Esophagus squamous epithelium (tissue), 5 donors: Measurements from ENCODE around the gene NOXA1. TPM values are rescaled to one million over a fixed set of nuclear protein-coding genes. Genes with fewer than 3 reads are reported as not detected.

Experiments
- DNase-seq: peaks from one replicate; lab custom pipeline; 2025; lab: John Stamatoyannopoulos, UW
- H3K27ac ChIP-seq, 4 donors: fragments of 200-600 bp; sonication (generic); one replicate each; pipeline ENCODE4 v1.5.1; 2016 to 2019; ENCODE audit warnings: mild to moderate bottlenecking in 1 of 4
- H3K27me3 ChIP-seq, 4 donors: fragments of 200-600 bp; sonication (generic); 1 replicate in 3 of 4; 2 replicates in 1 of 4; pipeline versions ENCODE4 v1.5.1 to v1.6.0; 2017 to 2021; ENCODE audit warnings: antibody characterized with exemption in 1 of 4
- H3K36me3 ChIP-seq, 3 donors: fragments of 200-600 bp; sonication (generic); one replicate each; pipeline ENCODE4 v1.5.1; 2016 to 2019
- H3K4me1 ChIP-seq, 3 donors: fragments of 200-600 bp; sonication (generic); one replicate each; pipeline ENCODE4 v1.5.1; 2017 to 2019
- H3K4me3 ChIP-seq, 4 donors: fragments of 200-600 bp; sonication (generic); 1 replicate in 3 of 4; 2 replicates in 1 of 4; pipeline ENCODE4 v1.5.1; 2016 to 2019; ENCODE audit warnings: mild to moderate bottlenecking in 2 of 4, moderate library complexity in 1 of 4
- H3K9me3 ChIP-seq, 3 donors: fragments of 200-600 bp; sonication (generic); one replicate each; pipeline ENCODE4 v1.5.1; 2016 to 2019
- POLR2A ChIP-seq, 4 donors: fragments of 450-650 bp; IDR thresholded peaks; one replicate each; pipeline ENCODE4 v1.6.1; 2017; ENCODE audit warnings: antibody characterized with exemption in 4 of 4, mild to moderate bottlenecking in 4 of 4, moderate library complexity in 3 of 4
- WGBS, 2 donors: methylation state at CpG; one replicate each; pipeline ENCODE4 v1.1.5; 2018; 5-methylcytosine and 5-hydroxymethylcytosine counted together
- intact Hi-C: fragments of 100-400 bp; cut with DNase I; formaldehyde crosslinking; loops from one replicate; pipeline ENCODE4 v1.15.0; 2022
- total RNA-seq, 4 donors: library from RNA; depleted of rRNA; stranded (reverse); fragments of >200 nt; gene quantifications; one replicate each; pipeline ENCODE4 v1.1.0, GENCODE V29; 2016
- TF ChIP-seq, protein P1 (sequence below), 6 experiments: fragments of 450-650 bp in 4 of 6; fragments of 200-600 bp in 2 of 6; sonication (generic) in 2 of 6; IDR thresholded peaks; one replicate each; pipeline ENCODE4 v1.5.1; 2016 to 2019; ENCODE audit warnings: antibody characterized with exemption in 6 of 6, mild to moderate bottlenecking in 4 of 6, moderate library complexity in 4 of 6
- donor health status: DM: yes; HTN: yes; CAD: no.

The NOXA1 gene
- total RNA-seq, 4 donors from 2014 or later: 2.1 to 7.4 (median 4.8) TPM

DNA sequence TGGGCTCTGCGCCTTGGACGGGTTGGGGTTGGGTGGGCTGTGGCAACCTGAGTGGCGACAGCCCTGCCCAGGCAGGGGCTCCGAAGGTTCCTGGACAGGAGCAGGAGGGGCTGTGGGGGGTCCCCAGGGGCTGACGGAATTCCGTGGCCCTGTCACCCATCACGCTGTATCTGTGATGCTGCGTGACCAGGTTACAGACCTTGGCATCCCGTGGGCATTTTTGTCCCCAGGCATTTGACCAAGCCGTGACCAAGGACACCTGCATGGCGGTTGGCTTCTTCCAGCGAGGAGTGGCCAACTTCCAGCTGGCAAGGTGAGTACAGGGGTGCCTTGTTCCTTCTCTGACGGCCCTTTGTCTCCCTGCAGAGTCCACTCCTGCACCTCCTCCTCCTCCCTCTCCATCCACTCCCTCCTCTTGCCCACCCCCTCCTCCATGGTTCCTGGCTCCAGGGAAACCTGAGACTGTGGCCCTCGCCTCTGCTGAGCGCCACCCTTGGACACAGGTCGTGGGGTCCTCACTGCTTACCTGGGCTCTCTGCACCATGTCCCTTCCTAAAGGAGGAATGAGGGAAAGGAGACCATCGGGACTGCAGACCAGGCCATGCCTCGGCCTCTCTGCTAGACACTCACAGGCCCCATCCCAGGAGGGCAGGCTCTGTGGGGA lies 3.0 kb downstream of the NOXA1 start:
- intact Hi-C loops: no loop called here
- H3K27ac ChIP-seq: no peak overlapping the region
- H3K4me1 ChIP-seq: peaks cover 17 to 50% (median 19%) of the 10 kb centered on the region in 3 donors
- TF ChIP-seq, protein P1, sequence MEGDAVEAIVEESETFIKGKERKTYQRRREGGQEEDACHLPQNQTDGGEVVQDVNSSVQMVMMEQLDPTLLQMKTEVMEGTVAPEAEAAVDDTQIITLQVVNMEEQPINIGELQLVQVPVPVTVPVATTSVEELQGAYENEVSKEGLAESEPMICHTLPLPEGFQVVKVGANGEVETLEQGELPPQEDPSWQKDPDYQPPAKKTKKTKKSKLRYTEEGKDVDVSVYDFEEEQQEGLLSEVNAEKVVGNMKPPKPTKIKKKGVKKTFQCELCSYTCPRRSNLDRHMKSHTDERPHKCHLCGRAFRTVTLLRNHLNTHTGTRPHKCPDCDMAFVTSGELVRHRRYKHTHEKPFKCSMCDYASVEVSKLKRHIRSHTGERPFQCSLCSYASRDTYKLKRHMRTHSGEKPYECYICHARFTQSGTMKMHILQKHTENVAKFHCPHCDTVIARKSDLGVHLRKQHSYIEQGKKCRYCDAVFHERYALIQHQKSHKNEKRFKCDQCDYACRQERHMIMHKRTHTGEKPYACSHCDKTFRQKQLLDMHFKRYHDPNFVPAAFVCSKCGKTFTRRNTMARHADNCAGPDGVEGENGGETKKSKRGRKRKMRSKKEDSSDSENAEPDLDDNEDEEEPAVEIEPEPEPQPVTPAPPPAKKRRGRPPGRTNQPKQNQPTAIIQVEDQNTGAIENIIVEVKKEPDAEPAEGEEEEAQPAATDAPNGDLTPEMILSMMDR (IDR thresholded peaks at IDR 0.05): no peak
- TF ChIP-seq POLR2A (IDR thresholded peaks at IDR 0.05): no peak
- no peak overlapping the region for H3K4me3 ChIP-seq
- H3K9me3 ChIP-seq: no peaks in the 10 kb centered on the region
- no peak for DNase-seq
- 75 to 77% methylated on average over 6 to 15 of the region's 18 CpGs for WGBS, 2 donors
- peaks cover 0 to 6% (median 0%) of the 10 kb centered on the region in 4 donors for H3K27me3 ChIP-seq
- H3K36me3 ChIP-seq: no peaks in the 10 kb centered on the region

DNA sequence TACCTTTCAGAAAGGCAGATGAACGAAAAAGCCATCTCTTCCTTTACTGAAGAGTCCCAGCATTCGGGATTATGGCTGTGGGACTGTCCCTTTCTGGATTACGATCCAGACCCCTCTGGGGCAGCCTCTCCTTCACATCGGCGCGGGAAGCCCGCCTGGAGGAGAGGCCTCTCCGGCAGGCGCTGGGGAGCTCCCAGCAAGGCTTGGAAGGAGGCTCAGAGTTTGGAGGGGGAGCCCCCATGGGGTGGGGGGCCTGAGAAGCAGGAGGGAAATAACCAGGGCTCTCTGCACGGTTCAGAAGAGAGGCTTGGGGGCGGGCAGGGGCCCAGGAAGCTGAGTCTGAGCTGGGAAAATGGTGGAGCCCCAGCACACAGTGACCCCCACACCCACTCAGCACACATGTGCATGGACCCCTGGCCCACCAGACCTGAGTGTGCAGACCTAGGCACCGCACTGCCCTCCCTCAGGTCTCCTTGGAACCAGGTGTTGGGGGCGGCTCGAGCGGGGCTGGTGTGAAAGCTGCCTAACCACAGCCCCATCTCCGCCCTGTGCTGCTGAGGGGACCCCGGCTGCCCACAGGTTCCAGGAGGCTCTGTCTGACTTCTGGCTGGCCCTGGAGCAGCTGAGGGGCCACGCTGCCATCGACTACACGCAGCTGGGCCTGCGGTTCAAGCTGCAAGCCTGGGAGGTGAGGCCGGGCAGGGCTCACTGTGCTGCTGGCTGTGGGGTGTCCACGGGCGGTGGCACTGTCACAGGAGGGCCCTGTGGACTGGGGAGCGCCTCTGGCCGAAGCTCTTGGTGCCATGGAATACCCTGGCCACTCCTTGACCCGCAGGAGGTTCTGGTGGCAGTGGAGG lies 4.5 kb downstream of the NOXA1 start:
- no peak for DNase-seq
- H3K4me3 ChIP-seq: no peak overlapping the region

DNA sequence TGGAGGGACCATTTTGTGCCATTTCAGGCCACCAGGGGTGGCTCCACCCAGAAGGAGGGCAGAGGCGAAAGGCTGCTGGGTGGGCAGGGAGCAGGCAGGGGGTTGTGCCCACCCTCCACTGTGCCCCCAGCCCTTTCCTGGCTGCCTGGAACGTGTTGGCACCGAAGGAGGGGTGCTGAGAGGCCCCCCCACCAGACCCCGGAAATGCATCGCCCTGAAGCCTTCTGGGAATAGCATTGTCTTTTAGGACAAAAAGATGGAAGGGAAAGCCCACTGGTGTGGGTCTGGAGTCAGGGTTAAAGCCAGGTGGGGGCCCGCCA lies 5.1 kb downstream of the NOXA1 start:
- Histone ChIP-seq H3K4me1 (peaks cover 8 to 36% (median 14%) of the 10 kb centered on the region in 3 donors), H3K36me3 (no peaks in the 10 kb centered on the region), H3K27me3 (peaks cover 0 to 6% (median 0%) of the 10 kb centered on the region in 4 donors), H3K27ac (no peak overlapping the region), H3K9me3 (no peaks in the 10 kb centered on the region), H3K4me3 (no peak overlapping the region)
- no peak for DNase-seq
- TF ChIP-seq, protein P1 (IDR thresholded peaks at IDR 0.05): no peak
- TF ChIP-seq POLR2A (IDR thresholded peaks at IDR 0.05): no peak
- WGBS, 2 donors: 60% methylated on average over 1 of the region's 6 CpGs; no CpG with 5 or more reads in 1 of the 2 donors
- intact Hi-C loops: no loop called here

More for the DNA sequence above, 4.5 kb downstream of the NOXA1 start:
- Histone ChIP-seq H3K27ac (no peak overlapping the region), H3K36me3 (no peaks in the 10 kb centered on the region), H3K4me1 (peaks cover 8 to 36% (median 15%) of the 10 kb centered on the region in 3 donors), H3K27me3 (peaks cover 0 to 6% (median 0%) of the 10 kb centered on the region in 4 donors), H3K9me3 (no peaks in the 10 kb centered on the region)
- intact Hi-C loops: no loop called here
- WGBS, 2 donors: 58 to 60% methylated on average over 3 to 4 of the region's 27 CpGs
- TF ChIP-seq POLR2A (IDR thresholded peaks at IDR 0.05): no peak
- TF ChIP-seq, protein P1 (IDR thresholded peaks at IDR 0.05): no peak

DNA sequence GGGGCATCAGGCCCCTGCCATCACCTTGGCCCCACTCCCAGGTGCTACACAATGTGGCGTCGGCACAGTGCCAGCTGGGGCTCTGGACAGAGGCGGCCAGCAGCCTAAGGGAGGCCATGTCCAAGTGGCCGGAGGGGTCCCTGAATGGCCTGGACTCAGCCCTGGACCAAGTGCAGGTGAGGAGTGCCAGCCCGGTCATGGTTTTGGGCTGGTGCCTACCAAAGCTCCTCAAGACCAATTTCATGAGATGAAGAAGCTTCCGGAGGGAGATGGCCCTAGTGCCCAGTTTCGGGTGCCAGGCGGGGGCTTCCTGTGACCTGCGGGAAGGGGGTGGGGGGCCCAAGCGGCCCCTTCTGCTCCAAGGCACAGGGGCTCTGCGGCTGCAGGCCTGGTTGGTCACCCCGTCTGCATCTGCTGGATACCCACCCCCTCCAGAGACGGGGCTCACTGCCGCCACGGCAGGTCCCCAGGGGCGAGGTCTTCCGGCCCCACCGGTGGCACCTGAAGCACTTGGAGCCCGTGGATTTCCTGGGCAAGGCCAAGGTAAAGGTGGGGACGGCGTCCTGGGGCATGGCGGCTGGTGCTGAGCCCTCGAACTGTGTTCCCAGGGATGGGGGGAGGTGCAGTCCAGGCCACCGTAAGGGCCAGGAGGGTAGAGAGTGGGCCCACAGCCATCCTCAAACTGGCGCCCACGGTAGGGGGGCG lies 5.8 kb downstream of the NOXA1 start:
- 61% methylated on average over 9 of the region's 27 CpGs; no CpG with 5 or more reads in 1 of the 2 donors for WGBS, 2 donors
- TF ChIP-seq, protein P1 (IDR thresholded peaks at IDR 0.05): no peak
- DNase-seq: no peak
- H3K9me3 ChIP-seq: no peaks in the 10 kb centered on the region
- no peaks in the 10 kb centered on the region for H3K36me3 ChIP-seq
- intact Hi-C loops: no loop called here
- H3K4me3 ChIP-seq: no peak overlapping the region
- H3K27ac ChIP-seq: no peak overlapping the region
- H3K27me3 ChIP-seq: peaks cover 0 to 6% (median 0%) of the 10 kb centered on the region in 4 donors
- H3K4me1 ChIP-seq: peaks cover 7 to 29% (median 7%) of the 10 kb centered on the region in 3 donors
